K562 (cell line): ENCODE measurements around the gene ARPC2. TPM values are rescaled to one million over a fixed set of nuclear protein-coding genes. Genes with fewer than 3 reads are reported as not detected.

Experiments used
- ATAC-seq: fragments of 200-7000 bp; cut with Tn5 transposase; 3 replicates; pipeline ENCODE4 v1.9.1; 2020; ENCODE audit warnings: moderate library complexity
- BruUV-seq: library from RNA; stranded (reverse); fragments of 400-500 nt; replicated peaks from 2 replicates; lab custom pipeline; 2021; lab: Mats Ljungman, UMichigan
- CTCF ChIA-PET: fragments of 300-600 bp; formaldehyde crosslinking; extraction: SDS; loops from one replicate; lab custom pipeline; 2021; ENCODE audit warnings: low intra/inter-chr PET ratio; lab: Yijun Ruan, JAX
- POLR2A ChIA-PET: fragments of 300-600, 350-650 bp; sonication (Branson Sonifier 250); formaldehyde crosslinking; extraction: SDS; loops from one replicate; lab custom pipeline; 2021; ENCODE audit warnings: antibody characterized with exemption, inconsistent platforms; lab: Yijun Ruan, JAX
- DNase-seq, 4 experiments: peaks; one replicate each; pipeline versions ENCODE4 v3.0.0 to v3.0.0-alpha.2; 2011 to 2018; ENCODE audit warnings: low spot score in 3 of 4, mixed read lengths in 3 of 4; ENCODE audit errors: extremely low read depth in 1 of 4
- FAIRE-seq: peaks from 2 replicates; lab custom pipeline; 2011; peaks lifted over from hg19 to GRCh38; lab: Jason Lieb, UNC
- H2AFZ ChIP-seq: 2 replicates; pipeline ENCODE4 v1.6.0; 2011; ENCODE audit warnings: low read depth, low read length, control low read depth, inconsistent platforms
- H3K27ac ChIP-seq: fragments of 200-600 bp; 3 replicates; pipeline ENCODE4 v1.8.0; 2011; ENCODE audit warnings: low read depth, mild to moderate bottlenecking, control low read depth, inconsistent platforms, low read length, moderate library complexity, mixed read lengths; ENCODE audit errors: extremely low read depth
- H3K27me3 ChIP-seq, 2 experiments: fragments of 300-600 bp in 1 of 2; 2 replicates in 1 of 2; 3 replicates in 1 of 2; pipeline versions ENCODE4 v1.6.0 to v1.8.0; 2011; ENCODE audit warnings: inconsistent platforms in 2 of 2, low read length in 2 of 2, mild to moderate bottlenecking in 1 of 2, mixed read lengths in 1 of 2, moderate library complexity in 1 of 2; ENCODE audit not compliant: control insufficient read depth in 2 of 2, insufficient read depth in 2 of 2
- H3K36me3 ChIP-seq: fragments of 300-600 bp; 3 replicates; pipeline ENCODE4 v1.8.0; 2011; ENCODE audit warnings: mild to moderate bottlenecking, low read length, inconsistent platforms; ENCODE audit not compliant: control insufficient read depth, insufficient read depth
- H3K4me1 ChIP-seq, 2 experiments: fragments of 200-600 bp in 1 of 2; replicated peaks in 1 of 2; 2 replicates in 1 of 2; 3 replicates in 1 of 2; pipeline versions ENCODE4 v1.5.1 to v1.8.0; 2011; ENCODE audit warnings: inconsistent platforms in 2 of 2, low read length in 2 of 2, mild to moderate bottlenecking in 1 of 2, mixed read lengths in 1 of 2, moderate library complexity in 1 of 2; ENCODE audit not compliant: control insufficient read depth in 2 of 2, insufficient read depth in 2 of 2
- H3K4me2 ChIP-seq: 2 replicates; pipeline ENCODE4 v1.6.1; 2011; ENCODE audit warnings: low read length, control low read depth, inconsistent platforms, mixed read lengths; ENCODE audit not compliant: insufficient read depth
- H3K4me3 ChIP-seq: fragments of 200-600 bp; sonication (generic), shearing (Covaris generic); 2 replicates; pipeline ENCODE4 v1.5.1; 2016; ENCODE audit warnings: control low read depth, inconsistent platforms
- H3K79me2 ChIP-seq: fragments of 200-600 bp; 3 replicates; pipeline ENCODE4 v1.8.0; 2011; ENCODE audit warnings: low read length, inconsistent platforms; ENCODE audit not compliant: control insufficient read depth, insufficient read depth
- H3K9ac ChIP-seq, 2 experiments: 2 replicates each; pipeline versions ENCODE4 v1.6.0 to v1.6.1; 2011; ENCODE audit warnings: low read depth in 2 of 2, low read length in 2 of 2, control low read depth in 1 of 2, inconsistent platforms in 1 of 2, mild to moderate bottlenecking in 1 of 2, mixed read lengths in 1 of 2; ENCODE audit not compliant: insufficient read depth in 1 of 2
- H3K9me1 ChIP-seq: one replicate; pipeline ENCODE4 v1.6.0; 2011; ENCODE audit warnings: inconsistent platforms, mild to moderate bottlenecking, low read length, moderate library complexity; ENCODE audit not compliant: control insufficient read depth, insufficient read depth
- H3K9me3 ChIP-seq: replicated peaks from 2 replicates; pipeline ENCODE4 v1.5.1; 2011; ENCODE audit warnings: low read depth, low read length, inconsistent platforms; ENCODE audit not compliant: control insufficient read depth, insufficient read depth
- H4K20me1 ChIP-seq: replicated peaks from 2 replicates; pipeline ENCODE4 v1.6.1; 2011; ENCODE audit warnings: low read length, inconsistent platforms, mixed read lengths; ENCODE audit not compliant: control insufficient read depth, insufficient read depth
- FIP1L1 ChIP-seq: fragments of 200-400 bp; formaldehyde crosslinking; IDR thresholded peaks from 2 replicates; pipeline ENCODE4 v1.6.1; 2018; ENCODE audit warnings: mild to moderate bottlenecking, low read depth, low read length; ENCODE audit not compliant: poor library complexity, severe bottlenecking
- MAX ChIP-seq: sonication (generic); formaldehyde crosslinking; IDR thresholded peaks from 2 replicates; pipeline ENCODE4 v1.9.0; 2022; ENCODE audit warnings: mild to moderate bottlenecking, missing genetic modification reagents
- RBM15 ChIP-seq: fragments of 200-400 bp; formaldehyde crosslinking; IDR thresholded peaks from 2 replicates; pipeline ENCODE4 v1.6.1; 2018; ENCODE audit warnings: mild to moderate bottlenecking, low read length, moderate library complexity; ENCODE audit not compliant: insufficient read depth
- SREBF1 ChIP-seq: fragments of 150-350 bp; IDR thresholded peaks from 2 replicates; pipeline ENCODE4 v1.6.1; 2014; ENCODE audit warnings: antibody characterized with exemption, low read depth, low read length, borderline replicate concordance
- TFAP4 ChIP-seq: sonication (generic); formaldehyde crosslinking; IDR thresholded peaks from 2 replicates; pipeline ENCODE4 v1.8.0; 2022; ENCODE audit warnings: missing genetic modification reagents, mild to moderate bottlenecking, moderate library complexity, borderline replicate concordance
- ZBTB40 ChIP-seq, 2 experiments: fragments of 450-650 bp in 1 of 2; sonication (generic) in 1 of 2; formaldehyde crosslinking in 1 of 2; IDR thresholded peaks; 2 replicates each; pipeline versions ENCODE4 v1.7.1 to v1.9.0; 2016 to 2022; ENCODE audit warnings: inconsistent platforms in 1 of 2, mild to moderate bottlenecking in 1 of 2, missing genetic modification reagents in 1 of 2
- ZNF449 ChIP-seq: fragments of 250-450 bp; sonication (Bioruptor Pico); IDR thresholded peaks from 2 replicates; pipeline ENCODE4 v1.8.0; 2022; ENCODE audit warnings: moderate library complexity, mild to moderate bottlenecking, inconsistent platforms
- WGBS: fragments of 100-300 bp; shearing (Covaris generic); methylation state at CpG from one replicate; pipeline ENCODE4 v1.1.6; 2016; ENCODE audit warnings: low coverage, mixed read lengths; ENCODE audit not compliant: insufficient coverage; ENCODE audit errors: missing lambda C conversion rate; 5-methylcytosine and 5-hydroxymethylcytosine counted together
- in situ Hi-C: fragments of 300-500 bp; cut with MboI; formaldehyde crosslinking; loops from 4 replicates; pipeline ENCODE4 v1.15.0; 2018; ENCODE audit warnings: inconsistent platforms, mixed read lengths
- intact Hi-C: fragments of 100-400 bp; cut with micrococcal nuclease; formaldehyde crosslinking; loops from 2 replicates; pipeline ENCODE4 v1.14.2; 2022
- polyA plus RNA-seq, 8 experiments: library from polyadenylated mRNA; depleted of rRNA in 4 of 8; stranded (reverse) in 5 of 8; unstranded in 3 of 8; fragments of >200 nt; fragmentation: Nextera tagmentation in 2 of 8; fragmentation: Illumina TruSeq in 1 of 8; extraction: Ambion mirVana in 2 of 8; extraction: Trizol in 1 of 8; gene quantifications; 2 replicates each; pipeline versions ENCODE4 v1.2.1 to v1.2.3, GENCODE V29; 2011 to 2014; ENCODE audit warnings: inconsistent platforms in 1 of 8, missing spikeins in 1 of 8
- total RNA-seq, 7 experiments: library from RNA; depleted of rRNA in 6 of 7; stranded (reverse); fragments of >200 nt in 6 of 7; fragmentation: Illumina TruSeq in 2 of 7; extraction: Trizol in 2 of 7; gene quantifications; 2 replicates each; pipeline versions ENCODE4 v1.2.1 to v1.2.3, GENCODE V29; 2011 to 2021; ENCODE audit warnings: low replicate concordance in 1 of 7

ARPC2 gene
- total and polyA plus RNA-seq, 9 of the 15 experiments (the other 6 are each of a cell fraction or from before 2014, with no cell fraction given), result 81.9 to 187 (median 103) TPM

GRCh38 chr2:218289639-218290315, 72.8 kb downstream of the ARPC2 start:
- Histone ChIP-seq H2AFZ (no peak overlapping the region), H3K36me3 (peaks cover 28% of the 10 kb centered on the region), H3K79me2 (peaks cover 76% of the 10 kb centered on the region), H4K20me1 (peaks cover 6% of the 10 kb centered on the region; the same call in 1 of the 2 replicates), H3K27ac (peak overlapping the region; percentile 88), H3K4me3 (peak overlapping the region; percentile 62), H3K9me3 (no peaks in the 10 kb centered on the region), H3K9ac (peak overlapping the region; percentile 82 to 92; a peak in 3 of 4 replicates), H3K27me3 (no peaks in the 10 kb centered on the region), H3K9me1 (peaks cover 3% of the 10 kb centered on the region), H3K4me1 (peaks cover 48 to 59% of the 10 kb centered on the region in 2 experiments), H3K4me2 (peak overlapping the region; percentile 94)
- FAIRE-seq (no peak), DNase-seq (peak in 1 of 4 experiments; percentile 54), ATAC-seq (no peak)
- intact Hi-C loops, result loop anchor here (5.0 kb wide), 1 partner anchor 278 kb away; the partner anchor contains the start of genes CNOT9 and USP37
- in situ Hi-C loops, result loop anchor here (5.0 kb wide), 1 partner anchor 108 kb away; the partner anchor contains the start of gene CTDSP1
- BruUV-seq, result no TSS peak
- CTCF ChIA-PET, result no interaction called here
- POLR2A ChIA-PET, result interaction anchor here (0.6 to 2.5 kb wide), 8 partner anchors 10 to 119 kb away, joined by 3 to 10 read pairs (median 4); partner anchors contain the start of genes AAMP and PNKD
- WGBS, result 3% methylated on average over 6 of the region's 6 CpGs
- TF ChIP-seq SREBF1, result no peak
- no peak for TF ChIP-seq TFAP4 (CRISPR knock-in tag)
- TF ChIP-seq FIP1L1, result no peak
- no peak for TF ChIP-seq ZNF449 (CRISPR knock-in tag)
- TF ChIP-seq MAX (CRISPR knock-in tag), result peak; percentile 10; the same call in 1 of the 2 replicates
- no peak for TF ChIP-seq ZBTB40 (IDR thresholded peaks at IDR 0.05)
- no peak for TF ChIP-seq ZBTB40 (CRISPR knock-in tag; IDR thresholded peaks at IDR 0.05)
- TF ChIP-seq RBM15, result no peak
